Thyroid gland (tissue), 4 donors: ENCODE results near the gene ABCA13. TPM values are rescaled to one million over a fixed set of nuclear protein-coding genes. Genes with fewer than 3 reads are reported as not detected.

Experiments used
- DNase-seq, 2 donors: peaks; one replicate each; pipeline ENCODE4 v3.0.0-alpha.2; 2019
- H3K27ac ChIP-seq, 3 donors: fragments of 200-600 bp; sonication (generic); 1 replicate in 2 of 3; 2 replicates in 1 of 3; pipeline ENCODE4 v1.5.1; 2016 to 2019; ENCODE audit warnings: mild to moderate bottlenecking in 1 of 3, moderate library complexity in 1 of 3
- H3K27me3 ChIP-seq: fragments of 200-600 bp; sonication (generic); one replicate; pipeline ENCODE4 v1.5.1; 2019
- H3K36me3 ChIP-seq, 2 donors: fragments of 200-600 bp; sonication (generic); one replicate each; pipeline ENCODE4 v1.5.1; 2016 to 2019
- H3K4me1 ChIP-seq, 2 donors: fragments of 200-600 bp; sonication (generic); one replicate each; pipeline ENCODE4 v1.5.1; 2017 to 2019
- H3K4me3 ChIP-seq, 3 donors: fragments of 200-600 bp; sonication (generic); replicated peaks in 1 of 3; 1 replicate in 2 of 3; 2 replicates in 1 of 3; pipeline ENCODE4 v1.5.1; 2016; ENCODE audit warnings: mild to moderate bottlenecking in 1 of 3
- H3K9me3 ChIP-seq: fragments of 200-600 bp; sonication (generic); one replicate; pipeline ENCODE4 v1.5.1; 2017
- POLR2A ChIP-seq, 2 donors: fragments of 450-650 bp; IDR thresholded peaks; one replicate each; pipeline ENCODE4 v1.6.1; 2017; ENCODE audit warnings: antibody characterized with exemption in 2 of 2, mild to moderate bottlenecking in 2 of 2, moderate library complexity in 1 of 2
- WGBS, 2 donors: methylation state at CpG; one replicate each; pipeline ENCODE4 v1.1.5; 2017; 5-methylcytosine and 5-hydroxymethylcytosine counted together
- intact Hi-C: fragments of 100-400 bp; cut with DNase I; formaldehyde crosslinking; loops from one replicate; pipeline ENCODE4 v1.15.1; 2023
- total RNA-seq, 4 donors: library from RNA; depleted of rRNA; stranded (reverse); fragments of >200 nt; gene quantifications; one replicate each; pipeline ENCODE4 v1.2.3, GENCODE V29; 2016
- TF ChIP-seq, protein P1 (sequence below), 6 experiments: fragments of 200-600 bp in 3 of 6; fragments of 450-650 bp in 3 of 6; sonication (generic) in 3 of 6; IDR thresholded peaks; one replicate each; pipeline ENCODE4 v1.5.1; 2016 to 2019; ENCODE audit warnings: antibody characterized with exemption in 6 of 6, mild to moderate bottlenecking in 2 of 6, inconsistent platforms in 1 of 6, moderate library complexity in 1 of 6

ABCA13 gene
- total RNA-seq, 4 donors from 2014 or later, result 7.6 to 13.3 (median 11.7) TPM

DNA sequence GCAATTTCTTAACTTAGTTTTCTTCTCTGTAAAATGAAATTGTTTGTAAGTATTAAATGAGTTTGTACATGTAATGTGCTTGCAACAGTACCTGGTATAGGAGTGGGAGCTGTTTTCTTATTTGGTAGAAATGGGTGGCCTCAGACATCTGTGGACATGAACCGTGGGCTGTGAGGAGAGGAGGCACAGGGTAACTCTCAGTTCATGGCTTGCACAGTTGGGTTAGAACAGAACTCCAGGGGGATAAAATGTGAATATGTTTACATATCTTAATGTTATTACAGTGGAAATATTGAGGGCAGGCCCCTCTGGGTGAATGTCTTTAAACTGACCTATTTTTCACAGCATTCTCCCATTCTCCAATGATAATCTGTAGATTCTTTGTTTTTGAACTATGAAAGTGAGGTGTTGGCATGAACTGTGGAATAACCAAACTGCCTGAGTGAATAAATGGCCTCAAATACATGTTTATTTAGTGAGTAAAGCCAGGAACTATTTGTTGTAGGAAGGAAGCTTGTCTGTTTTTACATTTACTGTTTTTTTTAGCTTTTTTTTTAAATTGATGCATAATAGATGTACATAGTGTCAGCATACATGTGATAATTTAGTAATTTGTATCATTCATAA is 2.6 kb downstream of the ABCA13 start:
- WGBS, 2 donors, result 67 to 97% methylated on average over 1 of the region's 1 CpG
- intact Hi-C loops, result no loop called here
- H3K4me1 ChIP-seq, result peaks cover 0 to 3% of the 10 kb centered on the region in 2 donors
- H3K27ac ChIP-seq, result no peak overlapping the region
- H3K9me3 ChIP-seq, result no peaks in the 10 kb centered on the region
- H3K36me3 ChIP-seq, result no peaks in the 10 kb centered on the region
- H3K27me3 ChIP-seq, result no peaks in the 10 kb centered on the region
- TF ChIP-seq, protein P1, sequence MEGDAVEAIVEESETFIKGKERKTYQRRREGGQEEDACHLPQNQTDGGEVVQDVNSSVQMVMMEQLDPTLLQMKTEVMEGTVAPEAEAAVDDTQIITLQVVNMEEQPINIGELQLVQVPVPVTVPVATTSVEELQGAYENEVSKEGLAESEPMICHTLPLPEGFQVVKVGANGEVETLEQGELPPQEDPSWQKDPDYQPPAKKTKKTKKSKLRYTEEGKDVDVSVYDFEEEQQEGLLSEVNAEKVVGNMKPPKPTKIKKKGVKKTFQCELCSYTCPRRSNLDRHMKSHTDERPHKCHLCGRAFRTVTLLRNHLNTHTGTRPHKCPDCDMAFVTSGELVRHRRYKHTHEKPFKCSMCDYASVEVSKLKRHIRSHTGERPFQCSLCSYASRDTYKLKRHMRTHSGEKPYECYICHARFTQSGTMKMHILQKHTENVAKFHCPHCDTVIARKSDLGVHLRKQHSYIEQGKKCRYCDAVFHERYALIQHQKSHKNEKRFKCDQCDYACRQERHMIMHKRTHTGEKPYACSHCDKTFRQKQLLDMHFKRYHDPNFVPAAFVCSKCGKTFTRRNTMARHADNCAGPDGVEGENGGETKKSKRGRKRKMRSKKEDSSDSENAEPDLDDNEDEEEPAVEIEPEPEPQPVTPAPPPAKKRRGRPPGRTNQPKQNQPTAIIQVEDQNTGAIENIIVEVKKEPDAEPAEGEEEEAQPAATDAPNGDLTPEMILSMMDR (IDR thresholded peaks at IDR 0.05), result no peak
- TF ChIP-seq POLR2A (IDR thresholded peaks at IDR 0.05), result no peak
- no peak overlapping the region for H3K4me3 ChIP-seq
- DNase-seq, result no peak

DNA sequence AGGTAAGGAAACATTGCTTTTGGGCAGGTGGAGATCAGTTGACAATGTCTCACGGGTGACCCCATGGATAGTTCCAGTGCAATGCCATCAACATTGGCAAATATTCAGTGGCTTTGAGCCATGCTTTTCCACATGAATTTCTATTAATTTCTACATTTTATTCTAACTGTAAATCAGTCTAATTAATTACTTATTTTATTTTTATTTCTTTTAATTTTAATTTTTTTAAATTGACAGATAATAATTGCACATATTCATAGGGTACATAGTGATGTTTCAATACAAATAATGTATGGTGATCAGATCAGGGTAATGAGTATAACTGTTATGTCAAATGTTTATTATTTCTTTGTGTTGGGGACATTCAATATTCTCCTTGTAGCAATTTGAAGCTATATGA is 3.8 kb downstream of the ABCA13 start:
- 93 to 95% methylated on average over 1 of the region's 1 CpG for WGBS, 2 donors
- TF ChIP-seq POLR2A (IDR thresholded peaks at IDR 0.05), result no peak
- TF ChIP-seq, protein P1 (IDR thresholded peaks at IDR 0.05), result no peak
- no peak for DNase-seq
- intact Hi-C loops, result no loop called here
- Histone ChIP-seq H3K36me3 (no peaks in the 10 kb centered on the region), H3K9me3 (no peaks in the 10 kb centered on the region), H3K27me3 (no peaks in the 10 kb centered on the region), H3K4me1 (peaks cover 0 to 3% of the 10 kb centered on the region in 2 donors), H3K4me3 (no peak overlapping the region), H3K27ac (no peak overlapping the region)

DNA sequence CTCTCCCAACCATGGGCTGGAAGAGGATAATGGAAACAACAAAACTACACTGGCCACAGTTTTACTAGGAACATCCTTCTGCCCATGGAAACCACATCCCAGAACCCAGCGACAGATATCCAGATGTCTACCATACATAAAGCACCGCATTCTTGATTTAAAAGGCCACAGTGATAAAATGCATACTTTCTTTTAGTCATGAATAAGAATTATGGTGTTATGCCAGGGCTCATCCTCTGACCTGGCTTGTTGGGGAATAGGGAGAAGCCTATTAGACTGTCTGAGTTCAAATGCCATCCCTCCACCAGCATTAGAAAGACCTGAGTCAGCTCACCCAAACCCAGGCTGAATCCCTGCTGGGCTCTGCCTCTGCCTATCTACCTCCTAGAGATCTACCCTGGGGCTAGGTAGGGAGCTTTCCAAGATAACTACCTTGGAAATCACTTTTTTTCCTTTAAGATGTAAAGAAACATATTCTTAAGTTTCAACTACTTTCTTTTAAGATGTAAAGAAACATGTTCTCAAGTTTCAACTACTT is 5.2 kb downstream of the ABCA13 start:
- Histone ChIP-seq H3K4me3 (no peak overlapping the region), H3K4me1 (peaks cover 0 to 3% of the 10 kb centered on the region in 2 donors), H3K9me3 (no peaks in the 10 kb centered on the region), H3K27ac (no peak overlapping the region), H3K36me3 (no peaks in the 10 kb centered on the region), H3K27me3 (no peaks in the 10 kb centered on the region)
- DNase-seq, result no peak
- TF ChIP-seq, protein P1 (IDR thresholded peaks at IDR 0.05), result no peak
- no peak for TF ChIP-seq POLR2A (IDR thresholded peaks at IDR 0.05)
- 63 to 95% methylated on average over 2 of the region's 2 CpGs for WGBS, 2 donors
- intact Hi-C loops, result no loop called here

DNA sequence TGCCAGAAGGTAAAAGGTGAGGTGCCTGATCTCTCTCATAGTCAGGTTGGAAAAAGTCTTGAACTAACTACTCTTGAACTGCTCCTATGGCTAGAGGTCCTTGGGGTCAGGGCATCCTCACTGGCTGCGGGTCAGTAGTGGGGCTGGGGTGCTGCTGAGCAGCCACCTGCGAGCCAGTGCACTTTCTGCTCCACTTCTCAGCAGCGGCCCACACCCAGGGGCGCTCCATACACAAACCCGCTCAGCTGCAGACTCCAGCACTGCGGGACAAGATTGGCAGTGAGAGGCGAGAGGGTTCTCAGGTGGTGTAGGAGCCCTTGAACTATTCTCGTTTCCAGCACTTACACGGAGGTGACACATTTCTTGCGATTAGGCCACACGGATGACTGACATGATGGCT is 6.0 kb downstream of the ABCA13 start:
- H3K4me3 ChIP-seq, result no peak overlapping the region
- peaks cover 0 to 3% of the 10 kb centered on the region in 2 donors for H3K4me1 ChIP-seq
- H3K9me3 ChIP-seq, result no peaks in the 10 kb centered on the region
- H3K27ac ChIP-seq, result no peak overlapping the region
- intact Hi-C loops, result no loop called here
- no peaks in the 10 kb centered on the region for H3K36me3 ChIP-seq
- TF ChIP-seq, protein P1 (IDR thresholded peaks at IDR 0.05), result no peak
- no peak for TF ChIP-seq POLR2A (IDR thresholded peaks at IDR 0.05)
- H3K27me3 ChIP-seq, result no peaks in the 10 kb centered on the region
- peak; percentile 12 to 17 for DNase-seq
- whole genome bisulfite sequencing, 2 donors, result 56 to 70% methylated on average over 11 of the region's 11 CpGs

DNA sequence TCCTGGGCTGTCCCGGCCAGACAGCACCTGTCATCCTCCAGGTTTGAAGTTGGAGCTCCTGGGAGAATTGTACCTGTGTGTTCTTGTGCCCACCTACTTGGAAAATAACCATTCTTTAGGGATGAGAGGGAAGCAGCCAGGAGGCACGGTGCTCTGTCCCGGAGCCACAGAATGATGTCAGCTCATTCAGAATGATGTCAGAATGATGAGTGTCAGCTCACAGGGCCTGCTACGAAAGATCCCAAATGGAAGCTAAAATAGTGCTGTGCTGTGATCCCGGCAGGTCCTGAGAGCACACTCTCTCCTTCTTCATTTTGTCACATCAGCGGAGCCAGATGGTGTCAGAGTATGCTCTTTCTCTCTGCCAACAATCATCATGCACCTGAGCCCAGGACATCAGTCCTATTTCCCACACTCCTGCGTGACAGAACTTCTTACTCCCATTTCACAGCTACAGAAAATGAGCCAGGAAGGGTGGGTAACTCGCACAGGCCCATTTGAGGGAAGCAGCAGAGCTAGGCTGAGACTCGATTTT is 8.3 kb downstream of the ABCA13 start:
- intact Hi-C loops, result no loop called here
- Histone ChIP-seq H3K27ac (no peak overlapping the region), H3K4me3 (no peak overlapping the region), H3K27me3 (no peaks in the 10 kb centered on the region), H3K4me1 (peaks cover 13 to 15% of the 10 kb centered on the region in 2 donors), H3K36me3 (no peaks in the 10 kb centered on the region), H3K9me3 (no peaks in the 10 kb centered on the region)
- TF ChIP-seq POLR2A (IDR thresholded peaks at IDR 0.05), result no peak
- TF ChIP-seq, protein P1 (IDR thresholded peaks at IDR 0.05), result no peak
- no peak for DNase-seq
- WGBS, 2 donors, result 86 to 92% methylated on average over 9 of the region's 9 CpGs
